Tibial artery (tissue), 4 donors: ENCODE results near the gene FOXD2.

Source experiments
- DNase-seq, 2 donors: peaks; one replicate each; pipeline ENCODE4 v3.0.0-alpha.2; 2019
- H3K27ac ChIP-seq, 2 donors: fragments of 200-600 bp; sonication (generic) in 1 of 2; 1 replicate in 1 of 2; 2 replicates in 1 of 2; pipeline ENCODE4 v1.5.1; 2018 to 2019; ENCODE audit warnings: mild to moderate bottlenecking in 1 of 2
- H3K27me3 ChIP-seq, 2 donors: fragments of 200-600 bp; sonication (generic) in 1 of 2; one replicate each; pipeline versions ENCODE4 v1.5.1 to v1.6.0; 2016 to 2019
- H3K36me3 ChIP-seq, 3 donors: fragments of 200-600 bp; sonication (generic) in 2 of 3; one replicate each; pipeline ENCODE4 v1.5.1; 2016 to 2019; ENCODE audit warnings: mild to moderate bottlenecking in 2 of 3
- H3K4me1 ChIP-seq, 4 donors: fragments of 200-600 bp; sonication (generic) in 2 of 4; 1 replicate in 3 of 4; 2 replicates in 1 of 4; pipeline ENCODE4 v1.5.1; 2016 to 2019
- H3K4me3 ChIP-seq, 2 donors: fragments of 200-600 bp; sonication (generic) in 1 of 2; 1 replicate in 1 of 2; 2 replicates in 1 of 2; pipeline ENCODE4 v1.5.1; 2018 to 2019; ENCODE audit warnings: mild to moderate bottlenecking in 2 of 2
- H3K9me3 ChIP-seq, 3 donors: fragments of 200-600 bp; sonication (generic) in 1 of 3; one replicate each; pipeline ENCODE4 v1.5.1; 2016 to 2019
- CTCF ChIP-seq, 2 experiments: fragments of 200-600 bp in 1 of 2; fragments of 450-650 bp in 1 of 2; IDR thresholded peaks; one replicate each; pipeline ENCODE4 v1.5.1; 2017 to 2019; ENCODE audit warnings: antibody characterized with exemption in 2 of 2, mild to moderate bottlenecking in 1 of 2, moderate library complexity in 1 of 2
- intact Hi-C: fragments of 100-400 bp; cut with DNase I; formaldehyde crosslinking; loops from one replicate; pipeline ENCODE4 v1.15.0; 2023; ENCODE audit warnings: low total_unique reads

Gene FOXD2

GRCh38 chr1:47481936-47482335, 44.1 kb downstream of the FOXD2 start:
- H3K4me3 ChIP-seq: no peak overlapping the region
- intact Hi-C loops: no loop called here
- H3K9me3 ChIP-seq: no peaks in the 10 kb centered on the region
- H3K27me3 ChIP-seq: no peaks in the 10 kb centered on the region
- H3K4me1 ChIP-seq: peaks cover 0 to 15% (median 13%) of the 10 kb centered on the region in 4 donors
- TF ChIP-seq CTCF (IDR thresholded peaks at IDR 0.05): no peak
- H3K36me3 ChIP-seq: no peaks in the 10 kb centered on the region
- no peak overlapping the region for H3K27ac ChIP-seq
- no peak for DNase-seq

GRCh38 chr1:47482786-47483185, 44.9 kb downstream of the FOXD2 start:
- TF ChIP-seq CTCF (IDR thresholded peaks at IDR 0.05): no peak
- intact Hi-C loops: no loop called here
- H3K27me3 ChIP-seq: no peaks in the 10 kb centered on the region

GRCh38 chr1:47483651-47484050, 45.8 kb downstream of the FOXD2 start:
- no peak for DNase-seq
- H3K27ac ChIP-seq: no peak overlapping the region
- no peaks in the 10 kb centered on the region for H3K36me3 ChIP-seq
- no peak for TF ChIP-seq CTCF (IDR thresholded peaks at IDR 0.05)
- intact Hi-C loops: loop anchor here (1.0 kb wide), 1 partner anchor 12 kb away; no protein-coding TSS in a partner anchor
- no peaks in the 10 kb centered on the region for H3K9me3 ChIP-seq
- no peaks in the 10 kb centered on the region for H3K27me3 ChIP-seq
- H3K4me1 ChIP-seq: peaks cover 0 to 2% (median under 1%) of the 10 kb centered on the region in 4 donors
- no peak overlapping the region for H3K4me3 ChIP-seq

More at GRCh38 chr1:47482786-47483185, 44.9 kb downstream of the FOXD2 start:
- no peak overlapping the region for H3K4me3 ChIP-seq
- H3K27ac ChIP-seq: no peak overlapping the region
- peaks cover 0 to 10% (median 8%) of the 10 kb centered on the region in 4 donors for H3K4me1 ChIP-seq
- no peaks in the 10 kb centered on the region for H3K36me3 ChIP-seq
- no peak for DNase-seq
- H3K9me3 ChIP-seq: no peaks in the 10 kb centered on the region

- intact Hi-C loops: no loop called here
Measured at GRCh38 chr1:47485817-47486216, 48.0 kb downstream of the FOXD2 start.

GRCh38 chr1:47487332-47487731, 49.5 kb downstream of the FOXD2 start:
- H3K36me3 ChIP-seq: no peaks in the 10 kb centered on the region
- intact Hi-C loops: no loop called here
- no peaks in the 10 kb centered on the region for H3K4me1 ChIP-seq
- no peak overlapping the region for H3K27ac ChIP-seq
- peaks cover 0 to 6% of the 10 kb centered on the region in 2 donors for H3K27me3 ChIP-seq
- H3K4me3 ChIP-seq: no peak overlapping the region
- no peaks in the 10 kb centered on the region for H3K9me3 ChIP-seq
- TF ChIP-seq CTCF (IDR thresholded peaks at IDR 0.05): no peak
- DNase-seq: no peak

More at GRCh38 chr1:47485817-47486216, 48.0 kb downstream of the FOXD2 start:
- Histone ChIP-seq H3K36me3 (no peaks in the 10 kb centered on the region), H3K4me1 (no peaks in the 10 kb centered on the region), H3K27ac (no peak overlapping the region), H3K27me3 (peaks cover 0 to 6% of the 10 kb centered on the region in 2 donors), H3K4me3 (no peak overlapping the region), H3K9me3 (no peaks in the 10 kb centered on the region)
- no peak for TF ChIP-seq CTCF (IDR thresholded peaks at IDR 0.05)
- no peak for DNase-seq
